Measurements from ENCODE around the gene TGM3. TPM values are rescaled to one million over a fixed set of nuclear protein-coding genes. Genes with fewer than 3 reads are reported as not detected.

TGM3 gene
- polyA plus RNA-seq, 3 donors, result not detected

DNA sequence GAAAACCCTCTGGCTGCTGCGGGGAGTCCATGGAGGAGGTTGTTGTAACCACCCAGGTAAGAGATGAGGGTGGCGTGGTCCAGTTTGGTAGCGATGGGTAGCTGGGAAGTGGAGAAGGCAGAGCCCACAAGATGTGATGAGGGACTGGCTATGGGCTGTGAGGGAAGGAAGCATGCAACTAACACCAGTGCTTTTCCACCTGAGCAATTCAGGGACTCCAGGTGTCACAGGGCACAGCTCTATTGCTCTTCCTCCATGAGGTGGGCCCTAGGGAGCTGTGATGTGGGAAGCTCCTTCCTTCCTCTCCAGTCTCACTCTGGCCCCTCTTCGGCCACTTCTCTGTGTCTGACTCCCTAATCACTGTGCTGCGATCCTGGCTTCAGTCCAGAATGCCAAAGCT lies 52.5 kb downstream of the TGM3 start:
- Histone ChIP-seq H3K36me3 (replicated peaks in 1 of 2; ENCODE audit: control insufficient read depth in 1 of 2, insufficient read depth in 2 of 2, low read length in 2 of 2) (no peaks in the 10 kb centered on the region), H3K79me2 (ENCODE audit: insufficient read depth, low read length) (no peaks in the 10 kb centered on the region), H3K27ac (ENCODE audit: low read depth in 1 of 2, low read length in 2 of 2) (no peak overlapping the region), H3K4me2 (replicated peaks; ENCODE audit: extremely low read depth, low read length, poor library complexity, severe bottlenecking) (no peak overlapping the region), H2AFZ (ENCODE audit: insufficient read depth, low read depth, low read length, poor library complexity, severe bottlenecking) (no peak overlapping the region), H3K9ac (ENCODE audit: insufficient read depth, low read length, poor library complexity, severe bottlenecking) (no peak overlapping the region), H3K27me3 (ENCODE audit: control insufficient read depth in 2 of 2, insufficient read depth in 2 of 2, low read length in 2 of 2) (peaks cover 1 to 5% of the 10 kb centered on the region in 2 donors), H3K4me3 (replicated peaks in 1 of 3; ENCODE audit: low read depth in 2 of 3, low read length in 3 of 3) (no peak overlapping the region), H4K20me1 (ENCODE audit: insufficient read depth, low read length) (no peaks in the 10 kb centered on the region), H3K4me1 (ENCODE audit: control insufficient read depth in 1 of 2, insufficient read depth in 2 of 2, low read length in 2 of 2) (peaks cover 0 to 9% of the 10 kb centered on the region in 2 donors), H3K9me3 (replicated peaks in 1 of 2; ENCODE audit: control insufficient read depth in 1 of 2, insufficient read depth in 1 of 2, low read length in 2 of 2) (no peaks in the 10 kb centered on the region)
- 95% methylated on average over 3 of the region's 5 CpGs for WGBS (ENCODE audit: insufficient coverage)
- Mint-ChIP-seq H3K27me3 (ENCODE audit: low read depth in 3 of 3) (peaks cover 16 to 31% (median 30%) of the 10 kb centered on the region in 3 donors), H3K27ac (peak overlapping the region in 3 of 7 donors; percentile 43 to 84 (median 74)), H3K9me3 (peaks cover 0 to 8% (median 3%) of the 10 kb centered on the region in 7 donors), H3K4me1 (peaks cover 15% of the 10 kb centered on the region), H3K36me3 (no peaks in the 10 kb centered on the region), H3K4me3 (peak overlapping the region in 1 of 2 donors; percentile 44)
- DNase-seq, result no peak
- intact Hi-C loops (cut with micrococcal nuclease), result loop anchor here (5.0 to 10.0 kb wide), 4 partner anchors 41 to 71 kb away; no protein-coding TSS in a partner anchor
- TF ChIP-seq, protein P1, sequence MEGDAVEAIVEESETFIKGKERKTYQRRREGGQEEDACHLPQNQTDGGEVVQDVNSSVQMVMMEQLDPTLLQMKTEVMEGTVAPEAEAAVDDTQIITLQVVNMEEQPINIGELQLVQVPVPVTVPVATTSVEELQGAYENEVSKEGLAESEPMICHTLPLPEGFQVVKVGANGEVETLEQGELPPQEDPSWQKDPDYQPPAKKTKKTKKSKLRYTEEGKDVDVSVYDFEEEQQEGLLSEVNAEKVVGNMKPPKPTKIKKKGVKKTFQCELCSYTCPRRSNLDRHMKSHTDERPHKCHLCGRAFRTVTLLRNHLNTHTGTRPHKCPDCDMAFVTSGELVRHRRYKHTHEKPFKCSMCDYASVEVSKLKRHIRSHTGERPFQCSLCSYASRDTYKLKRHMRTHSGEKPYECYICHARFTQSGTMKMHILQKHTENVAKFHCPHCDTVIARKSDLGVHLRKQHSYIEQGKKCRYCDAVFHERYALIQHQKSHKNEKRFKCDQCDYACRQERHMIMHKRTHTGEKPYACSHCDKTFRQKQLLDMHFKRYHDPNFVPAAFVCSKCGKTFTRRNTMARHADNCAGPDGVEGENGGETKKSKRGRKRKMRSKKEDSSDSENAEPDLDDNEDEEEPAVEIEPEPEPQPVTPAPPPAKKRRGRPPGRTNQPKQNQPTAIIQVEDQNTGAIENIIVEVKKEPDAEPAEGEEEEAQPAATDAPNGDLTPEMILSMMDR (IDR thresholded peaks at IDR 0.05), result no peak

DNA sequence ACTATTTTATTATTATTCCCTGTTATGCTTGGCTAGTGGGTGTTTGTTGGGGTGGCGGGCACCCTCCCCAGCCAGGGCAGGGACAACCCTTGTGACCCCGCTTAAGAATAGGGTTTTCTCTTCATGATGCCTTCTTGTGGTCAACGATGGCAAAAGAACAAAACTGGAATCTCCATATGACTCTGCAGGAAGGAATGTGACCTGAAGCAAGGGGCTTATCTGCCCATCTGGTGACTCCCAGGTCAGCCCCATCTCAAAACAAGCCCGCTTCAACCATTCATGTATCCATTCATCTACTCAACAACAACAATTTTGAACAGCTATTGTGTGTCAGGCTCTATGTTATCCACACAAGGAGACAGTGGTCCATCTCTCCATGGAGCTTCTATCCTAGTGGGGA lies 54.0 kb downstream of the TGM3 start:
- 87% methylated on average over 4 of the region's 4 CpGs for WGBS (ENCODE audit: insufficient coverage)
- H3K9ac ChIP-seq (ENCODE audit: insufficient read depth, low read length, poor library complexity, severe bottlenecking), result no peak overlapping the region
- no peaks in the 10 kb centered on the region for H3K36me3 ChIP-seq (replicated peaks in 1 of 2; ENCODE audit: control insufficient read depth in 1 of 2, insufficient read depth in 2 of 2, low read length in 2 of 2)
- intact Hi-C loops (cut with micrococcal nuclease), result loop anchor here (5.0 to 10.0 kb wide), 4 partner anchors 42 to 72 kb away; no protein-coding TSS in a partner anchor
- H3K27me3 ChIP-seq (ENCODE audit: control insufficient read depth in 2 of 2, insufficient read depth in 2 of 2, low read length in 2 of 2), result peaks cover 7 to 19% of the 10 kb centered on the region in 2 donors
- Mint-ChIP-seq H3K9me3 (peaks cover 0 to 8% (median 3%) of the 10 kb centered on the region in 7 donors), H3K27ac (peak overlapping the region in 1 of 7 donors; percentile 30), H3K36me3 (no peaks in the 10 kb centered on the region), H3K4me3 (no peak overlapping the region), H3K4me1 (peaks cover 15% of the 10 kb centered on the region), H3K27me3 (ENCODE audit: low read depth in 3 of 3) (peaks cover 27 to 43% (median 40%) of the 10 kb centered on the region in 3 donors)
- no peaks in the 10 kb centered on the region for H3K79me2 ChIP-seq (ENCODE audit: insufficient read depth, low read length)
- no peak overlapping the region for H3K27ac ChIP-seq (ENCODE audit: low read depth in 1 of 2, low read length in 2 of 2)
- no peaks in the 10 kb centered on the region for H4K20me1 ChIP-seq (ENCODE audit: insufficient read depth, low read length)
- H3K4me3 ChIP-seq (replicated peaks in 1 of 3; ENCODE audit: low read depth in 2 of 3, low read length in 3 of 3), result no peak overlapping the region
- H3K4me1 ChIP-seq (ENCODE audit: control insufficient read depth in 1 of 2, insufficient read depth in 2 of 2, low read length in 2 of 2), result peaks cover 0 to 9% of the 10 kb centered on the region in 2 donors
- TF ChIP-seq, protein P1 (IDR thresholded peaks at IDR 0.05), result no peak
- no peak overlapping the region for H3K4me2 ChIP-seq (replicated peaks; ENCODE audit: extremely low read depth, low read length, poor library complexity, severe bottlenecking)
- no peak for DNase-seq
- no peak overlapping the region for H2AFZ ChIP-seq (ENCODE audit: insufficient read depth, low read depth, low read length, poor library complexity, severe bottlenecking)
- H3K9me3 ChIP-seq (replicated peaks in 1 of 2; ENCODE audit: control insufficient read depth in 1 of 2, insufficient read depth in 1 of 2, low read length in 2 of 2), result no peaks in the 10 kb centered on the region

Measured in CD14-positive monocyte (primary cell).